HG03520 (cell line): ENCODE data around the gene MAN2A2.

Experiments
- ATAC-seq: cut with Tn5 transposase; IDR thresholded peaks from one replicate; pipeline ENCODE4 v1.9.1; 2021; ENCODE audit warnings: mild to moderate bottlenecking, moderate library complexity; ENCODE audit not compliant: unreplicated experiment

Gene MAN2A2

DNA sequence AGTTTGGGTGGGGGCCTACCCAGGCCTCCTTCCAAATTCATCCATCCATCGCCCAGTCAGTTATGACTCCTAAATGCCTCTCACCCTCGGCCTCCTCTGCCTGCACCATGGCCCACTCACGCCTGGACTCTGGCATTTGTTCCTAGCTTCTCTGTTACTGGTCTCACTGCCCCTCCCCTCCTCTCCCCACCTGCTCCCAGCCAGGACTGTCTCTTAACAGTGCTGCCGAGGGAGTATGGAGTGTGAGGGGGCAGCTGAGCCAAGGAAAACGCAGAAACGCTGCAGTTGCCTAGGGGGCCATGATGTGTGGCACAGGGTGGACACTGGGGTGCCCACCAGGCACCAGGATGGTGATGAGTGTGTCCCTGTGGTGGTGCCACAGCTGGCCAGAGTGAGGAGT is 54.7 kb downstream of the MAN2A2 start:
- ATAC-seq = no peak

DNA sequence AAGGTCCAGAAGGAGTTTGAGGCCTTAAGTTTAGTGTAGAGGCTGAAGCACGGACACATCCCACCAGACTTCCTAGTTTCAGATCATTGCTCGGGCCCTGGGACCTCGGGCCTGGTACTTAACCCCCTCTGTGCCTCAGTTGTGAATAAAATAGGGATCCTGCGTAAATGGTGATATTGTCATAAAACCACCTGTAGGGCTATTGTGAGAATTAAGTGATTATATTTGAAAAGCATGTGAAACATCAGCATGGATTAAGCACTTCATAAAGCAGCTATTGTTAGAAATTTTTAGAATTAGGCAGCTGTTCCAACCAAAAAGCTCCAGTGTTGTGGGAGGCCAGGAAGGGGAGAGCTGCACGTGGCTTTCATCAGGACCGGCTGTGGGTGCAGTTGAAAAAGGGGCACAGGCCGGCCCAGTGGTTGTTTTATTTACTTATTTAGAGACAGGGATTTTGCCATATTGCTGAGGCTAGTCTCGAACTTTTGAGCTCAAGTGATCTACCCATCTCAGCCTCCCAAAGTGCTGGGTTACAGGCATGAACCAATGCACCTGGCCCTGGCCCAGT is 56.0 kb downstream of the MAN2A2 start:
- no peak for ATAC-seq

DNA sequence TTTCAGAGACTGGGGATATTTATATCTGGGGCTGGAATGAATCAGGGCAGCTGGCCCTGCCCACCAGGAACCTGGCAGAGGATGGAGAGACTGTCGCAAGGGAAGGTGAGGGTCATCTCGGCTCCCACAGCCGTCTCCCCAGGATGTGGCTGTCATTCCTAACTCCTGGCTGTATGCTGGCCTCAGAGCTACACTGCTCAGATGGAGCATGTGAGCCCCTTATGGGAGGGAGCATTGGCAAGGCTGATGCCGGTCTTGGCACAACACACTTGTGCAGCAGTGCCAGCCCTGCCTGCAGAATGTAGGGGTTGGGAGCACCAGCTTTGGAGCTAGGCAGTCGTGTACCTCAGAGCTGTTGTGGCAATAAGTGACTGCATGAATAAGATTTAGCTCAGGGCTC is 56.8 kb downstream of the MAN2A2 start:
- ATAC-seq = no peak

DNA sequence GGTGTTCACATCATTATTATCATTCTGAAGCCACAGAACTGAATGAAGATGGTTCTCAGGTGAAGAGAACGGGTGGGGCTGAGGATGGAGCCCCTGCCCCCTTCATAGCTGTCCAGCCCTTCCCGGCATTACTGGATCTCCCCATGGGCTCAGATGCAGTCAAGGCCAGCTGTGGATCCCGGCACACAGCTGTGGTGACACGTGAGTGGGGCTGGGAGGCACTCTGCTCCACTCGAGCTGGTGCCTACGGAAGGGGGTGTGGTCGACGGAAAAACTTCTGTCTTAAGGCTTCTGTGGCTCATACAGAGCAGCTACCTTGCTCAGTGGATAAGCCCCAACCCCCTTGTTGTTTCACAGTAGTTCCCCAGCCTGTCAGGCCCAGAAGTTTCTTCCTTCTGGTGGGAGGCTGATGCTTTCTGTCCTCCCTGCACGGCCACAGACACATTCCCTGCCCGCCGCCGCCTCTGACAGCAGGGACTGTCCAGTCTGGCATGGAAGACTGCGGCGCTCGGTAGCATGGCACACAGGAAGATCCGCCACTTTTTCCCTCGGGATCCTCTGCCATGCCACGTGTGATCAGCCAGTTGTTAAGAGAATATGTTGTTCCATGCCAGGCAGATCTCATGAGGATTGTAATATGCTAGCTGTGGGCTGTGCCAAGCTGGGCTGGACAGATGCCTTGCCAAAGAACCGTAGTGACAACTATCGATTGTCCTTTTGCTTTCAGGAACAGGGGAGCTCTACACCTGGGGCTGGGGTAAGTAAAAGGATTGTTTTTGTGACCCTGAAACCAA is 57.4 kb downstream of the MAN2A2 start:
- ATAC-seq = no peak

DNA sequence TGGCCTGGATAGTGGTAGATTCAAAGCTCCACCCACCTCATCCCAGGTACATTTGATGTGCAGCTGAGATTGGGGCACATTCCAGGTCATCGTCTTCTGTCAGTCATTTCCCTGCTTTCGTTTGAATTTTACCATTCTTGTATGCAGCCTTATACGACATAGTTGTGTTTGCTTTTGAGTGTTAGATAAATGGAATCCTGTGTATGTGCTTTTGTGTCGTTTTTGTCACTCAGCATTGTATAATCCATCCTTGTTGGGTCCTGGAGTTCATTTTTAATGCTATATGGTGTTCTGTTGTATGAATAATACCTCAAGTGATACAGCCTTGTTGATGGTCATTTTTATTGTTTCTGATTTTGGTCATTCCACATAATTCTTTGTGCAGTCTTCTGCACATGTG is 58.9 kb downstream of the MAN2A2 start:
- ATAC-seq = no peak

DNA sequence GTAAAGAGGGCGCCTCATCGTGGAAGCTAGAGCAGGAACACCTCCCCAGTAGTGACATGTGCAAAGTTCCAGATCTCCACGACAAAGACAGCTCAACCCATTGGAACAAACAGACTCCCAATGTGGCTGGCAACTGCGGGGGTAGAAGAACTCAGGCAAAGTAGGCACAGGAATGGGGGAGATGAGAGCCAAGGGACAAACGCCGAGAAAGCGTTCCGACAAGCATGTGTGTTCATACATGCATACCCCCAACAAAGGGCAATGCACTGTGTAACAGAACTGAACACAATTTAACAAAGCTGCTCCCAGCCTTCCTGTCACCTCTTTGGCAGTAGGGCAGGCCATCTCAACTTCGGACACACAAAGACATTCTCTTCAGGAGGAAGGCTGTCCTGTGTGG is 63.2 kb downstream of the MAN2A2 start:
- ATAC-seq = no peak

DNA sequence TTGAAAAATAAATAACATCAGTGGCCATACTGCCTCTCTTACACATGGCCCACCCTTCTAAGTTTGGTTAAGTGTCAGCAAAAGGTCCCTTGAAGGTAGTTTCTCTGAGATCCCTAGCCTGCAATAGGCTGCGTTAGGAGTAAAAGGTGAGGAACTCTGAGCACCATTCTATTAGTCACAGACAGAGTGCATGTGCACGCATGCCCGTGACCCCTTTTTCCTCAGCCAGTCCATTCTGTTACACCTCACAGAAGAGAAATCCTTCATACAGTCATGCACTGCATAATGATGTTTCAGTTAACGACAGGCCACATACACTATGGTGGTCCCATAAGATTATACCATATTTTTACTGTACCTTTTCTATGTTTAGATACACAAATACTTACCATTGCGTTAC is 64.1 kb downstream of the MAN2A2 start:
- ATAC-seq = no peak

DNA sequence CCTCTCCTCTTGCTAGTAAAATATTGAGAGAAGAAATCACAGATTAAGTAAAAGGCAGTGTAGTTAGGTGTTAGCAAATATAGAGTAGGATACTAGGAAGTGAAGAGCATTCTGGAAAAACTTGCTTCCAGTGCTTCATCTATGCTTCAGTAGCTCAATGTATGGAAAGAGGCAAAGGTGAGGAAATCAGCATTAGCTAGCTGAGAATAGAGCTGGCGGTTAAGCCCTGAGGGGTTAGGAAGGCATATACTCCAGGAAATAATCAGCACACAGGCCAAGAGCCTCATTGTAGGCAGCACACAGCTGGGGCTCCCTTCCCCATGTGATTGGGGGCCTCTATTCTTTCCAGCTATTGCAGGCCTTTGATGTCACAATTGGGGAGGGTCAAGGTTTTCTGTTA is 65.3 kb downstream of the MAN2A2 start:
- ATAC-seq = no peak

DNA sequence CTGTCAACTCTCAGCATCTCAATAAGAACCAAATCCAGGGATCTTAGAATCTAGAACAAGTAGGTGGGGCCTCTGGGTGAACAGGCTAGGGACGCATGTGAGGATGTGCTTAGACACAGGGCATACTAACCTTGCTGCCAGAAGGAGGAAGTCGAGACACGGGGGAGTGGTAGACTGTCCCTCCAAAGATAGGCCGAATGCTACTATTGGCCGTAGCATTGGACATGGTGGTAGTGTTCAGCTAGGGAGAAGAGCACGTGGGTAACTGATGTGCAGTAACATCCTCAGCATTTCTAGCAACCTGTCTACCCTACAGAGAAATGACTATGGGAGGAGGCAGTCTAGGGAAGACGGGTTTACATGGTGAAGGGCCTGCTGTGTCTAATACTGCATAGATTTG is 67.2 kb downstream of the MAN2A2 start:
- no peak for ATAC-seq

DNA sequence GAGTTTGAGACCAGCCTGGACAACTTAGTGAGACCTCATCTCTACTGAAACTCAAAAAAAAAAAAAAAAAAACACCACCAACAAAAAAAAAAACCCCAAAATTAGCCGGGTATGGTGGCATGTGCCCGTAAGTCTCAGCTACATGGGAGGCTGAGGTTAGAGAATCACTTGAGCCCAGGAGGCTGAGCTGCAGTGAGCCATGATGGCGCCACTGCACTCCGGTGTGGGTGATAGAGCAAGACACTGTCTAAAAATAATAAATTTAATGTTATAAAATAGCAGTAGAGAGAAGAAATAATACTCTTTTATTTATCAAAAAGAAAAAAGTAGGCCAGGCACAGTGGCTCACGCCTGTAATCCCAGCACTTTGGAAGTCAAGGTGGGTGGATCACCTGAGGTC is 69.0 kb downstream of the MAN2A2 start:
- ATAC-seq = no peak
